H7 (cell line): ENCODE measurements around the gene KLF11. TPM values are rescaled to one million over a fixed set of nuclear protein-coding genes. Genes with fewer than 3 reads are reported as not detected.
A peak's percentile ranks its signal among the peaks of the same experiment; 100 is the strongest.

Experiments used
- DNase-seq: peaks from one replicate; pipeline ENCODE4 v3.0.0; 2012
- H3K27me3 ChIP-seq: 2 replicates; pipeline ENCODE4 v1.6.0; 2011; ENCODE audit warnings: mild to moderate bottlenecking, low read length; ENCODE audit not compliant: control insufficient read depth, insufficient read depth
- H3K36me3 ChIP-seq: replicated peaks from 2 replicates; pipeline ENCODE4 v1.5.1; 2011; ENCODE audit warnings: low read length; ENCODE audit not compliant: control insufficient read depth, insufficient read depth
- H3K4me3 ChIP-seq: 2 replicates; pipeline ENCODE4 v1.5.1; 2011; ENCODE audit warnings: low read depth, mild to moderate bottlenecking, control low read depth, low read length, moderate library complexity; ENCODE audit not compliant: insufficient read depth
- total RNA-seq: library from RNA; depleted of rRNA; stranded (reverse); fragments of >200 nt; shearing (Covaris generic); gene quantifications from 2 replicates; pipeline ENCODE4 v1.2.3, GENCODE V29; 2014

The KLF11 gene
- total RNA-seq, 1 experiment from 2014 or later: 11.8 TPM

DNA sequence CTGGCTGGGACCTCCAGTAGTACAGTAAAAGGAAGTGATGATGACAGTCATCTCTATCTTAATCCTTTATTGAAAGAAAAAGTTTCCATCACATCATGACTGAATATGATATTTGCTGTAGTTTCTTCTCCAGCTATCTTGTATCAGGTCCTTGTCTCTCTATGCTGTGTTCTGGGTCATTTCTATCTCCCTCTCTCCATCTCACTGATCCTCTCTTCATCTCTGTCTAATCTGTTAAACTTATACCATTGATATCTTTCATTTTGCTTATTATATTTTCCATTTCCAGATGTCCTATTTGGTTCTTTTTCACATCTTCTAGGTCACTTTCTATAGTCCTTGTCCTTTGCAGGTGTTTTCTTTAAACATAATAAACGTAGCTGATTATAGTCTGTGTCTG, 24.5 kb downstream of the KLF11 start:
- no peak for DNase-seq
- no peaks in the 10 kb centered on the region for H3K36me3 ChIP-seq
- no peak overlapping the region for H3K4me3 ChIP-seq
- no peaks in the 10 kb centered on the region for H3K27me3 ChIP-seq

GRCh38 chr2:10071176-10071575, 27.8 kb downstream of the KLF11 start:
- no peaks in the 10 kb centered on the region for H3K36me3 ChIP-seq
- H3K4me3 ChIP-seq: no peak overlapping the region
- no peak for DNase-seq
- peaks cover under 1% of the 10 kb centered on the region; the same call in 1 of the 2 replicates for H3K27me3 ChIP-seq

DNA sequence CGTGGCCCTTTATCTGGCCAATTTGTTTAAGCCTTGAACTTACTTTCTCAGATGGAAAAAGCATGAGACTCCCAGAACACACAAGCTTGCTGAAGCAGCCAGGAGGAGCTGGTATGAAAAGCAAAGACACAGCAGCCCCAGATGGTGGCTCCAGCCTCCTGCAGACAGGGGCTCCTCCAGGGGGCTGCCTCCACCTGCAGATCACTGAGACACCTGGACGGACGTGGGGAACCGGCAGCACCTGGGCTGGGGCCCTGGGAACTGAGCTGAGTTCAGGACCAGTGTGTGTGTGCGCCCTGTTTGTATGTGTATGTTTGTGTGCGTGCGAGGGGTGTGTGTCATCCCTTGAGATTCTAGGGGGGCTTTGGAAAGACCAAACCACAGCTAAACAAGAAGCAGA, 28.2 kb downstream of the KLF11 start:
- Histone ChIP-seq H3K4me3 (no peak overlapping the region), H3K36me3 (no peaks in the 10 kb centered on the region), H3K27me3 (peaks cover 4% of the 10 kb centered on the region; the same call in 1 of the 2 replicates)
- DNase-seq: peak; percentile 62

DNA sequence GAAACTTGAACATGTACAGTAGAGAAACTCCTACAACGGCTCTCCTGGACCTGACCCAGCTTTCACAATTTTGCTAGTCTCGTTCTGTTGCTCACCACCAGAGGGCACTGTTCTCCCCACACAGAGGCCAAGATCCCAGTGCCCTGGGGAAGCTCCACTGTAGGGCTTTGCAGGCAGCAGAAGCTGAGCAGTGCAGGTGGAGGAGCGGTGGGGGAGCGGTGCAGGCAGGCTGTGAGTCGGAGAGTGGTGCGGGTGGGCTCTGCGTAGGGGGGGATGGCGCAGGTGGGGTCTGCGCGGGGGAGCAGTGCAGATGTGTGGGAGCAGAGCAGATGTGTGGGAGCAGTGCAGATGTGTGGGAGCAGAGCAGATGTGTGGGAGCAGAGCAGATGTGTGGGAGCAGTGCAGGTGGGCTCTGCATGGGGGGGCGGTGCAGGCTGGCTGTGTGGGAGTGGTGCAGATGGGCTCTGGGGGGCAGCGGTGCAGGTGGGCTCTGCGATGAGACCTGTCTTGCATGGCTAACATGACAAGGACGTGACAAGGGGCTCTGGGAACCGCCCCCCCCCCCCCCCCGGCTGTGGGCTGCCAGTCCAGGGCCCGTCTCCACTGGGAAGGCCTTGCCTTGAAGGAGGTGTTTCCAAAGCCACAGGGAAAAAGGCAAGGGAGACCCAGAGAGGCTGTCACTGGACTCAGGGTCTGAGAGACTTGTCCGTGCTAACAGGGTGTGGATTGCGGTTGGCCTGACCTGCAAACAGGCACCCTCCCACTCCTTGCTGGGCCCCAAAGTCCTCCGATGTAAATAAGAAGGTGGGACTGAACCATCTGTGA, 29.5 kb downstream of the KLF11 start:
- Histone ChIP-seq H3K4me3 (no peak overlapping the region), H3K27me3 (peaks cover 7% of the 10 kb centered on the region), H3K36me3 (no peaks in the 10 kb centered on the region)
- DNase-seq: peak; percentile 96

DNA sequence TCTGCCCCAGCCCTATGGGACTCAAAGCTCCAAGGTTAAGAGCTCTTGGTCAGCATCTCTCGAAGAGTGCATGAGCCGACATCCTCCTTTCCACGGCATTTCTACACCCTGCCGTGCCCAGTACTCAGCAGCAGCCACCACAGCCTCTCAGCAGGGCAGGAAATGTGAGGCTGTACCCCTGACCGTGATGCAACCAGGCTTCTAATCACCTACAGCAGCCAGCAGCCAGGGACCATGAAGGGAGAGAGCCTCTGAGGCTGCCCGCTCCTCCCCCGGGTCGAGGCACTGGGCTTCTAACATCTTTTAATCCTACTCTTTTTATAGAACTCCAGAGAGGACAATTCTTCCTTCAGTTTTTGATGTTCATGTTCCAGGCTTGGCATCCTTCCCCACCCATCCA, 30.4 kb downstream of the KLF11 start:
- Histone ChIP-seq H3K4me3 (no peak overlapping the region), H3K27me3 (peaks cover 14% of the 10 kb centered on the region)

DNA sequence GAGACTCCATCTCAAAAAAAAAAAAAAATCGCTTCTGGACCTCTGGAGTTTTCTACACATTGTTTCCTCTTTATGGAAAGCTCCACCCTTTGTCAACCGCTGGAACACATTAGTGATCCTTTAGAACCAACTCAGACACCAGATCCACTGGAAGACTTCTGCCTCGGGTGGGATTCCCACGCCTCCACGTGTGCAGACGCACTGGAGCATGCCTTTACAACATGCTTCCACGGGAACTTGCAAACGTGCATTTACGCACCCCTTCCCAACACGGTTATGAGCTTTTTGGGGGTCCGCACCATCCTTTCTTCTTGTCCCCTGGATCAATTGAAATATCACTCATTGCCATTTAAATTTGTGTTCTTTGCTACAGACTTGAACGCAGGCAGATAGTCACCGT, 31.8 kb downstream of the KLF11 start:
- no peak for DNase-seq
- peaks cover 23% of the 10 kb centered on the region for H3K27me3 ChIP-seq

More for the DNA sequence above, 30.4 kb downstream of the KLF11 start:
- DNase-seq: peak; percentile 48
- no peaks in the 10 kb centered on the region for H3K36me3 ChIP-seq

GRCh38 chr2:10075571-10076209, 32.3 kb downstream of the KLF11 start:
- H3K4me3 ChIP-seq: no peak overlapping the region
- DNase-seq: no peak
- peaks cover 28% of the 10 kb centered on the region for H3K27me3 ChIP-seq
- no peaks in the 10 kb centered on the region for H3K36me3 ChIP-seq

More for the DNA sequence above, 31.8 kb downstream of the KLF11 start:
- Histone ChIP-seq H3K36me3 (no peaks in the 10 kb centered on the region), H3K4me3 (no peak overlapping the region)

DNA sequence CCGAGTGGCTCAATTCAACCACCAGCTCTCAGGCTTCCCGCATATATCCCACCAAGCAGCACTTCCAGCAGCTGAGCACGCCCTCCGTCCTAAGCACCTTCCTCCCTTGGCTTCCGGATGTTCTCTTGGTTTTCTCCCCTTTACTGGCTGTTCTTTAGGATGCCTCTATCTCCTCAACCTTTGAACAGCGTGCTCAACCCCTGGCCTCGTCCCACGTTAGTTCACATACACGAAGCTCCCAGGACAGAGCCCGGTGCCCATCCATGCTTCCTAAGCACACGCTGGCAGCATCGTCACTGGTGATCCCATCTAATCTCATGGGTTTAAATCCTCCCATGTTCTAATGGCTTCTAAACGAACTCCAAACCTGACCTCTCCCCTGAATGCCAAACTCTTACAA, 33.2 kb downstream of the KLF11 start:
- H3K4me3 ChIP-seq: no peak overlapping the region
- H3K36me3 ChIP-seq: no peaks in the 10 kb centered on the region
- no peak for DNase-seq
- peaks cover 35% of the 10 kb centered on the region for H3K27me3 ChIP-seq

GRCh38 chr2:10076988-10077527, 33.7 kb downstream of the KLF11 start:
- Histone ChIP-seq H3K4me3 (no peak overlapping the region), H3K36me3 (no peaks in the 10 kb centered on the region), H3K27me3 (peaks cover 35% of the 10 kb centered on the region)
- no peak for DNase-seq

- DNase-seq: no peak
- H3K36me3 ChIP-seq: no peaks in the 10 kb centered on the region
- no peak overlapping the region for H3K4me3 ChIP-seq
- H3K27me3 ChIP-seq: peaks cover 35% of the 10 kb centered on the region
These were observed 34.7 kb downstream of the KLF11 start for GRCh38 chr2:10078001-10078400.

- peak overlapping the region; percentile 44; the same call in 1 of the 2 replicates for H3K4me3 ChIP-seq
- H3K27me3 ChIP-seq: peaks cover 35% of the 10 kb centered on the region
- H3K36me3 ChIP-seq: no peaks in the 10 kb centered on the region
- DNase-seq: peak; percentile 79
These were observed 35.4 kb downstream of the KLF11 start for GRCh38 chr2:10078704-10079265.

GRCh38 chr2:10079266-10079869, 36.0 kb downstream of the KLF11 start:
- Histone ChIP-seq H3K4me3 (peak overlapping the region; percentile 44), H3K36me3 (no peaks in the 10 kb centered on the region), H3K27me3 (peaks cover 35% of the 10 kb centered on the region)
- peak; percentile 86 for DNase-seq

DNA sequence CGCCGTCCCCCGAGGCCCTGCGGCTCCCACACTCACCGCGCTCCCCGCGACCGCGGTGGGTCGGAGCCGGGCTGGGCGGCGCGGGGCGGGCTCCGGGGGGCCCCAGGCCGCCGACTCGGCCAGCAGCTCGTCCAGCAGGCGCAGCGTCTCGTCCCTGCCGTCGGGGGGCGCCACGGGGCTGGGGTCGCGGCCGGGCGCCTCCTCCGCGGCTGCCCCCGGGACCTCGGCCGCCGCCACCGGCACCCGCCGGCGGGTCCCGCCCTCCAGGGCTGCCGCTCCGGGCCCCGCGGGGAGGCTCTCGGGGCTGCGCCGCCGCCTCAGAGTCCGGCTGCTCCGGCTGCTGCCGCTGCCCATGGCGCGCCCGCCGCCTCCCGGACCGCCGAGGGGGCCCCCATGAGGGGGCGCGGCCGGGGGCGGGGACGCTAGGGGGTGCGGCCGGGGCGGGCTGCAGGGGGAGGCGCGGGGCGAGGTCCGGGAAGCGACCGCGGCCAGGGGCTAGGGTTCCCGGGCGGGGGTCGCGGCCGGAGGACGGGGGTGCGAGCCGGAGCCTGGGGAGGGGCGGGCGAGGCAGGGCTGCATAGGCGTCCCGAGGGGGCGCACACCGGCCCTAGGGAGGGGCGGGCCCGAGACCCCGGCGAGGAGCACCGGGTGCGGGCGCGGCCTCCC, 36.7 kb downstream of the KLF11 start, which contains the start of gene CYS1:
CYS1 (minus strand) TSS at position 542 of the 666 bp plus-strand sequence; CDS start at position 354, 188 bp downstream.
- Histone ChIP-seq H3K4me3 (peak within 1 kb of the TSS; percentile 48), H3K36me3 (no peaks in the 10 kb centered on the region), H3K27me3 (peaks cover 35% of the 10 kb centered on the region)
- peak; percentile 94 for DNase-seq
